Fibroblast of lung (primary cell): ENCODE results near the gene PRKAA1. TPM values are rescaled to one million over a fixed set of nuclear protein-coding genes. Genes with fewer than 3 reads are reported as not detected.

Experiments
- DNase-seq, 2 donors: peaks; one replicate each; pipeline versions ENCODE4 v3.0.0 to v3.0.0-alpha.2; 2010; ENCODE audit warnings: low read depth in 2 of 2
- H2AFZ ChIP-seq: 2 replicates; pipeline ENCODE4 v1.5.1; 2012; ENCODE audit warnings: low read length, control low read depth, inconsistent platforms
- H3K27ac ChIP-seq: 2 replicates; pipeline ENCODE4 v1.5.1; 2011; ENCODE audit warnings: low read length, control low read depth; ENCODE audit not compliant: insufficient read depth
- H3K27me3 ChIP-seq: 2 replicates; pipeline ENCODE4 v1.5.1; 2011; ENCODE audit warnings: mild to moderate bottlenecking, low read length; ENCODE audit not compliant: control insufficient read depth, insufficient read depth
- H3K36me3 ChIP-seq: 2 replicates; pipeline ENCODE4 v1.5.1; 2011; ENCODE audit warnings: low read length; ENCODE audit not compliant: control insufficient read depth, insufficient read depth
- H3K4me1 ChIP-seq: 2 replicates; pipeline ENCODE4 v1.5.1; 2011; ENCODE audit warnings: low read length; ENCODE audit not compliant: control insufficient read depth, insufficient read depth; ENCODE audit errors: extremely low read depth
- H3K4me2 ChIP-seq: 2 replicates; pipeline ENCODE4 v1.5.1; 2011; ENCODE audit warnings: low read length, control low read depth; ENCODE audit not compliant: insufficient read depth; ENCODE audit errors: extremely low read depth
- H3K4me3 ChIP-seq, 4 experiments: fragments of 200-600 bp in 1 of 4; sonication (generic) in 1 of 4; replicated peaks in 1 of 4; 2 replicates each; pipeline ENCODE4 v1.5.1; 2011 to 2016; ENCODE audit warnings: low read length in 4 of 4, low read depth in 3 of 4, mild to moderate bottlenecking in 3 of 4, control low read depth in 2 of 4, inconsistent platforms in 1 of 4, mixed read lengths in 1 of 4; ENCODE audit not compliant: insufficient read depth in 1 of 4; ENCODE audit errors: control extremely low read depth in 1 of 4
- H3K79me2 ChIP-seq: 2 replicates; pipeline ENCODE4 v1.5.1; 2012; ENCODE audit warnings: mild to moderate bottlenecking, low read length, inconsistent platforms; ENCODE audit not compliant: control insufficient read depth, insufficient read depth
- H3K9ac ChIP-seq: 2 replicates; pipeline ENCODE4 v1.5.1; 2011; ENCODE audit warnings: mild to moderate bottlenecking, low read length, control low read depth; ENCODE audit not compliant: insufficient read depth
- H3K9me3 ChIP-seq: 2 replicates; pipeline ENCODE4 v1.5.1; 2012; ENCODE audit warnings: low read depth, low read length; ENCODE audit not compliant: control insufficient read depth, insufficient read depth
- H4K20me1 ChIP-seq: 2 replicates; pipeline ENCODE4 v1.5.1; 2011; ENCODE audit warnings: low read length; ENCODE audit not compliant: control insufficient read depth, insufficient read depth; ENCODE audit errors: extremely low read depth
- CTCF ChIP-seq, 2 donors: IDR thresholded peaks in 1 of 2; conservative IDR thresholded peaks in 1 of 2; 1 replicate in 1 of 2; 2 replicates in 1 of 2; pipeline ENCODE4 v1.5.1; 2011 to 2012; ENCODE audit warnings: low read length in 2 of 2, control low read depth in 1 of 2, inconsistent platforms in 1 of 2, low read depth in 1 of 2, mild to moderate bottlenecking in 1 of 2
- EZH2 ChIP-seq: IDR thresholded peaks from 2 replicates; pipeline ENCODE4 v1.5.1; 2012; ENCODE audit warnings: low read length, control low read depth, mild to moderate bottlenecking; ENCODE audit errors: missing control alignments
- polyA plus RNA-seq, 2 donors: library from polyadenylated mRNA; depleted of rRNA in 1 of 2; stranded (reverse) in 1 of 2; unstranded in 1 of 2; fragments of >200 nt; gene quantifications; 2 replicates each; pipeline ENCODE4 v1.2.1, GENCODE V29; 2011 to 2012; ENCODE audit warnings: missing spikeins in 1 of 2
- total RNA-seq: library from RNA; depleted of rRNA; stranded (reverse); fragments of >200 nt; gene quantifications from 2 replicates; pipeline ENCODE4 v1.2.1, GENCODE V29; 2014

PRKAA1 gene
- total and polyA plus RNA-seq, 2 donors (not counting 1 experiment from before 2014, with no cell fraction given): 106 to 107 TPM

GRCh38 chr5:40757400-40757799, 40.8 kb downstream of the PRKAA1 start:
- Histone ChIP-seq H3K9ac (no peak overlapping the region), H3K4me1 (peaks cover 5% of the 10 kb centered on the region), H3K4me2 (no peak overlapping the region), H3K9me3 (no peaks in the 10 kb centered on the region), H3K27me3 (no peaks in the 10 kb centered on the region), H4K20me1 (no peaks in the 10 kb centered on the region), H3K27ac (no peak overlapping the region), H3K4me3 (no peak overlapping the region), H3K36me3 (no peaks in the 10 kb centered on the region), H2AFZ (no peak overlapping the region), H3K79me2 (peaks cover 15% of the 10 kb centered on the region)
- TF ChIP-seq CTCF (conservative IDR thresholded peaks at IDR 0.05 in 1 of 2, IDR thresholded peaks at IDR 0.05 in 1 of 2; ENCODE audit: low read depth in 1 of 2, low read length in 2 of 2) (no peak), EZH2 (no peak)
- no peak for DNase-seq

GRCh38 chr5:40755407-40756365, 42.5 kb downstream of the PRKAA1 start, which contains the start of gene TTC33:
Gene TTC33 (minus strand): TSS chr5:40755961. CDS start chr5:40747018, 8,943 bp downstream.
- DNase-seq: peak; percentile 94 to 95
- Histone ChIP-seq H3K36me3 (no peaks in the 10 kb centered on the region), H2AFZ (peak within 1 kb of the TSS; percentile 69), H3K27me3 (no peaks in the 10 kb centered on the region), H3K4me2 (peak within 1 kb of the TSS; percentile 59), H3K4me3 (peak within 1 kb of the TSS; percentile 79 to 95 (median 87)), H3K9me3 (no peaks in the 10 kb centered on the region), H4K20me1 (no peaks in the 10 kb centered on the region), H3K27ac (peak within 1 kb of the TSS; percentile 84), H3K4me1 (peaks cover 5% of the 10 kb centered on the region), H3K9ac (peak within 1 kb of the TSS; percentile 78), H3K79me2 (peaks cover 15% of the 10 kb centered on the region)
- TF ChIP-seq CTCF (conservative IDR thresholded peaks at IDR 0.05 in 1 of 2, IDR thresholded peaks at IDR 0.05 in 1 of 2; ENCODE audit: low read depth in 1 of 2, low read length in 2 of 2) (peak; percentile 49 to 50), EZH2 (no peak)

- peak; percentile 77 to 82 for TF ChIP-seq CTCF (conservative IDR thresholded peaks at IDR 0.05 in 1 of 2, IDR thresholded peaks at IDR 0.05 in 1 of 2; ENCODE audit: low read depth in 1 of 2, low read length in 2 of 2)
- TF ChIP-seq EZH2: no peak
These were observed 43.1 kb downstream of the PRKAA1 start for GRCh38 chr5:40755093-40755406.

More at GRCh38 chr5:40755093-40755406, 43.1 kb downstream of the PRKAA1 start:
- Histone ChIP-seq H2AFZ (peak overlapping the region; percentile 69), H3K27me3 (no peaks in the 10 kb centered on the region), H3K79me2 (peaks cover 15% of the 10 kb centered on the region), H3K9me3 (no peaks in the 10 kb centered on the region), H3K36me3 (no peaks in the 10 kb centered on the region), H3K9ac (peak overlapping the region; percentile 78), H3K4me1 (peaks cover 5% of the 10 kb centered on the region), H4K20me1 (no peaks in the 10 kb centered on the region), H3K4me3 (peak overlapping the region; percentile 79 to 95 (median 87)), H3K4me2 (peak overlapping the region; percentile 59), H3K27ac (peak overlapping the region; percentile 84)
- DNase-seq: peak; percentile 78 to 84
